Smooth muscle cell (in vitro differentiated cells): ENCODE results near the gene NEUROG3. TPM values are rescaled to one million over a fixed set of nuclear protein-coding genes. Genes with fewer than 3 reads are reported as not detected.
"Not testable (repeated sequence)": the region's sequence is repeated elsewhere in the genome, so short reads cannot be mapped to it uniquely, and the experiment has no call there.

Source experiments
- DNase-seq: peaks from one replicate; lab custom pipeline; 2025; ENCODE audit not compliant: unreplicated experiment; lab: John Stamatoyannopoulos, UW
- H2AFZ ChIP-seq: fragments of 200-600 bp; sonication (generic); 2 replicates; pipeline ENCODE4 v1.6.0; 2016; ENCODE audit warnings: antibody characterized with exemption, low read depth, mild to moderate bottlenecking
- H3F3A ChIP-seq: fragments of 200-600 bp; sonication (generic); 2 replicates; pipeline ENCODE4 v1.6.0; 2017; ENCODE audit warnings: antibody characterized with exemption, low read depth
- H3K27ac ChIP-seq: fragments of 200-600 bp; sonication (generic); 2 replicates; pipeline ENCODE4 v1.5.1; 2016; ENCODE audit warnings: low read depth, mild to moderate bottlenecking
- H3K27me3 ChIP-seq: fragments of 200-600 bp; sonication (generic); 2 replicates; pipeline ENCODE4 v1.6.1; 2016; ENCODE audit warnings: low read depth, mild to moderate bottlenecking
- H3K36me3 ChIP-seq: fragments of 200-600 bp; sonication (generic); 2 replicates; pipeline ENCODE4 v1.5.1; 2016; ENCODE audit warnings: low read depth
- H3K4me1 ChIP-seq: fragments of 200-600 bp; sonication (generic); 2 replicates; pipeline ENCODE4 v1.5.1; 2016; ENCODE audit warnings: low read depth
- H3K4me2 ChIP-seq: fragments of 200-600 bp; sonication (generic); 2 replicates; pipeline ENCODE4 v1.6.0; 2016; ENCODE audit warnings: mild to moderate bottlenecking
- H3K4me3 ChIP-seq: fragments of 200-600 bp; sonication (generic); 2 replicates; pipeline ENCODE4 v1.5.1; 2016; ENCODE audit warnings: mild to moderate bottlenecking
- H3K79me2 ChIP-seq: fragments of 200-600 bp; sonication (generic); 2 replicates; pipeline ENCODE4 v1.6.0; 2016; ENCODE audit warnings: low read depth, mild to moderate bottlenecking
- H3K9ac ChIP-seq: fragments of 200-600 bp; sonication (generic); 2 replicates; pipeline ENCODE4 v1.6.0; 2016; ENCODE audit warnings: low read depth
- H3K9me3 ChIP-seq: fragments of 200-600 bp; sonication (generic); replicated peaks from 2 replicates; pipeline ENCODE4 v1.5.1; 2016; ENCODE audit warnings: low read depth
- H4K20me1 ChIP-seq: fragments of 200-600 bp; sonication (generic); 2 replicates; pipeline ENCODE4 v1.6.0; 2016; ENCODE audit warnings: low read depth
- WGBS: methylation state at CpG from one replicate; pipeline ENCODE4 v1.1.7; 2016; ENCODE audit warnings: low lambda C conversion rate; 5-methylcytosine and 5-hydroxymethylcytosine counted together
- polyA plus RNA-seq: library from polyadenylated mRNA; unstranded; fragments of >200 nt; fragmentation: Nextera tagmentation; extraction: Ambion mirVana; gene quantifications from 2 replicates; pipeline ENCODE4 v1.2.1, GENCODE V29; 2016
- total RNA-seq: library from RNA; depleted of rRNA; stranded (reverse); fragments of >200 nt; gene quantifications from 2 replicates; pipeline ENCODE4 v1.2.3, GENCODE V29; 2014
- TF ChIP-seq, protein P1 (sequence below): fragments of 200-600 bp; sonication (generic); IDR thresholded peaks from 2 replicates; pipeline ENCODE4 v1.5.1; 2017; ENCODE audit warnings: borderline replicate concordance, mild to moderate bottlenecking, antibody characterized with exemption; ENCODE audit not compliant: insufficient read depth, poor library complexity, severe bottlenecking

NEUROG3 gene
- total and polyA plus RNA-seq, 2 experiments from 2014 or later, result not detected

DNA sequence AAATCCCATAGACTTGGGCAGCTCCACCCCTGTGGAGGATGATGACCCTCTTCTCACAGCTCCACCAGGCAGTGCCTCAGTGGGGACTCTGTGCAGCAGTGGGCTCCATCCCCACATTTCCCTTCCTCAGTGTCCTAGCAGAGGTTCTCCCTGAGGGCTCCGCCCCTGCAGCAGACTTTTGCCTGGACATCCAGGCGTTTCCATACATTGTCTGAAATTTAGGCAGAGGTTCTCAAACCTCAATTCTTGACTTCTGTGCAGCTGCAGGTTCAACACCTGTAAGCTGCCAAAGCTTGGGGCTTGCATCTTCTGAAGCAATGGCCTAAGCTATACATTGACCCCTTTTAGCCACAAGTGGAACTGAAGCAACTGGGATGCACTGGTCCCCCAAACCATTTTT lies 31.8 kb downstream of the NEUROG3 start:
- Histone ChIP-seq H3K4me1 (peaks cover 4% of the 10 kb centered on the region), H3F3A (no peaks in the 10 kb centered on the region), H3K9ac (no peak overlapping the region), H3K79me2 (no peaks in the 10 kb centered on the region), H4K20me1 (no peaks in the 10 kb centered on the region), H3K9me3 (no peaks in the 10 kb centered on the region), H3K27me3 (no peaks in the 10 kb centered on the region), H3K4me2 (no peak overlapping the region), H3K27ac (no peak overlapping the region), H3K4me3 (no peak overlapping the region), H3K36me3 (no peaks in the 10 kb centered on the region), H2AFZ (no peak overlapping the region)
- WGBS, result 90% methylated on average over 2 of the region's 2 CpGs
- TF ChIP-seq, protein P1, sequence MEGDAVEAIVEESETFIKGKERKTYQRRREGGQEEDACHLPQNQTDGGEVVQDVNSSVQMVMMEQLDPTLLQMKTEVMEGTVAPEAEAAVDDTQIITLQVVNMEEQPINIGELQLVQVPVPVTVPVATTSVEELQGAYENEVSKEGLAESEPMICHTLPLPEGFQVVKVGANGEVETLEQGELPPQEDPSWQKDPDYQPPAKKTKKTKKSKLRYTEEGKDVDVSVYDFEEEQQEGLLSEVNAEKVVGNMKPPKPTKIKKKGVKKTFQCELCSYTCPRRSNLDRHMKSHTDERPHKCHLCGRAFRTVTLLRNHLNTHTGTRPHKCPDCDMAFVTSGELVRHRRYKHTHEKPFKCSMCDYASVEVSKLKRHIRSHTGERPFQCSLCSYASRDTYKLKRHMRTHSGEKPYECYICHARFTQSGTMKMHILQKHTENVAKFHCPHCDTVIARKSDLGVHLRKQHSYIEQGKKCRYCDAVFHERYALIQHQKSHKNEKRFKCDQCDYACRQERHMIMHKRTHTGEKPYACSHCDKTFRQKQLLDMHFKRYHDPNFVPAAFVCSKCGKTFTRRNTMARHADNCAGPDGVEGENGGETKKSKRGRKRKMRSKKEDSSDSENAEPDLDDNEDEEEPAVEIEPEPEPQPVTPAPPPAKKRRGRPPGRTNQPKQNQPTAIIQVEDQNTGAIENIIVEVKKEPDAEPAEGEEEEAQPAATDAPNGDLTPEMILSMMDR, result no peak
- DNase-seq, result no peak

DNA sequence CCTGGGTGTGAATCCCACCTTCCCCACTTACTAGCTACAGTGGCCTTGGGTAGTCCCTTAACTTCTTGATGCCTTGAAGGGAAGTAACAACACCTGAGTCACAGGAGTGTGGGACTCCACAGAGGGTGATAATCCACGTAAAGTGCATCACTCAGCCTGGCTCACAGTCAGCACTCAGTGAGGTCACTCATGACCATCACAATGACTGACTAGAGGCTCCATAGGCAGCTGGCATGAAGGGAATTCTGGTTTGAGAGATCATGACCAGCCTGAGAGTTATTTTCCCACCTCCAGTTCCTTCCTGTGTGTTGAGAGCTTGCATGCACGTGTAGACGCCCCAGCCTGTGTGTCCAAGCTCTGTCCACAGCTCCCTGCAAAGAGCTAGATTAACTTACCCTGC lies 34.8 kb downstream of the NEUROG3 start:
- 94% methylated on average over 3 of the region's 3 CpGs for WGBS
- no peaks in the 10 kb centered on the region for H3K79me2 ChIP-seq
- H4K20me1 ChIP-seq, result no peaks in the 10 kb centered on the region
- no peaks in the 10 kb centered on the region for H3K9me3 ChIP-seq
- H3K4me1 ChIP-seq, result peaks cover 4% of the 10 kb centered on the region
- H3F3A ChIP-seq, result no peaks in the 10 kb centered on the region
- H3K27ac ChIP-seq, result no peak overlapping the region
- DNase-seq, result no peak
- H3K36me3 ChIP-seq, result no peaks in the 10 kb centered on the region
- no peak overlapping the region for H3K9ac ChIP-seq
- H3K4me3 ChIP-seq, result no peak overlapping the region
- TF ChIP-seq, protein P1, result no peak
- H3K27me3 ChIP-seq, result no peaks in the 10 kb centered on the region
- no peak overlapping the region for H2AFZ ChIP-seq
- no peak overlapping the region for H3K4me2 ChIP-seq

DNA sequence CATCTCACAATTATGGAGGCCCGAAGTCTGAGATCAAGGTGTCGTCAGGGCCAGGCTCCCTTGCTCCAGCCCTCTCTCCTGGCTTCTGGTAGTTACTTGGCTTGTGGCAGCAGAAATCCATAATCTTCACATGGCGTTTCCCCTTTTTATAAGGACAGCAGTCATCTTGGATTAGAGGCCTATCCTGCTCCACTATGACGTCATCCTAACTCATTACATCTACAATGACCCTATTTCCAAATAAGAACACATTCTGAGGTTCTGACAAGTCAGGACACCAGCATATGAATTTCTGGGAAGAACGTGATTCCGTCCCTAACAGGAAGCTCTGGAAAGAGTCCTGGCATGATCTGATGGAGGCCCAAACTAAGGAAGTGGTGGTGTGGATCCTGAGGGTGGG lies 35.8 kb downstream of the NEUROG3 start:
- Histone ChIP-seq H3K27me3 (no peaks in the 10 kb centered on the region), H3K4me2 (no peak overlapping the region), H3F3A (no peaks in the 10 kb centered on the region), H4K20me1 (no peaks in the 10 kb centered on the region), H3K4me3 (no peak overlapping the region), H3K36me3 (no peaks in the 10 kb centered on the region), H2AFZ (no peak overlapping the region), H3K4me1 (no peaks in the 10 kb centered on the region), H3K79me2 (no peaks in the 10 kb centered on the region), H3K9me3 (no peaks in the 10 kb centered on the region), H3K9ac (no peak overlapping the region), H3K27ac (no peak overlapping the region)
- 93% methylated on average over 6 of the region's 6 CpGs for WGBS
- TF ChIP-seq, protein P1, result no peak
- no peak for DNase-seq

DNA sequence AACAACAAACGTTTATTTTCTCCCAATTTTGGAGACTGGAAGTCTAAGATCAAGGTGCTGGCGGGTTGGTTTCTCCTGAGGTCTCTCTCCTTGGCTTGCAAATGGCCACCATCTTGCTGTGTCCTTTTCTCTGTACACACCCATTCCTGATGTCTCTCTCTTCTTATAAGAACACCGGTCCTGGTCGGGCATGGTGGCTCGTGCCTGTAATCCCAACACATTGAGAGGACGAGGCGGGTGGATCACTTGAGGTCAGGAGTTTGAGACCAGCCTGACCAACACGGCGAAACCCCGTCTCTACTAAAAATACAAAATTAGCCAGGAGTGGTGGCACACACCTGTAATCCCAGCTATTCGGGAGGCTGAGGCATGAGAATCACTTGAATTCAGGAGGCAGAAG lies 36.7 kb downstream of the NEUROG3 start:
- H3K9ac ChIP-seq, H3K4me1 ChIP-seq, H3K4me3 ChIP-seq, H3K36me3 ChIP-seq, H3K27ac ChIP-seq, H3K4me2 ChIP-seq, DNase-seq, H3K27me3 ChIP-seq, H3K79me2 ChIP-seq, H3F3A ChIP-seq, H2AFZ ChIP-seq, H4K20me1 ChIP-seq, H3K9me3 ChIP-seq: not testable (repeated sequence)
- WGBS, result 97% methylated on average over 11 of the region's 11 CpGs
